Measurements from ENCODE around the gene FARS2.

- TF ChIP-seq, protein P1, sequence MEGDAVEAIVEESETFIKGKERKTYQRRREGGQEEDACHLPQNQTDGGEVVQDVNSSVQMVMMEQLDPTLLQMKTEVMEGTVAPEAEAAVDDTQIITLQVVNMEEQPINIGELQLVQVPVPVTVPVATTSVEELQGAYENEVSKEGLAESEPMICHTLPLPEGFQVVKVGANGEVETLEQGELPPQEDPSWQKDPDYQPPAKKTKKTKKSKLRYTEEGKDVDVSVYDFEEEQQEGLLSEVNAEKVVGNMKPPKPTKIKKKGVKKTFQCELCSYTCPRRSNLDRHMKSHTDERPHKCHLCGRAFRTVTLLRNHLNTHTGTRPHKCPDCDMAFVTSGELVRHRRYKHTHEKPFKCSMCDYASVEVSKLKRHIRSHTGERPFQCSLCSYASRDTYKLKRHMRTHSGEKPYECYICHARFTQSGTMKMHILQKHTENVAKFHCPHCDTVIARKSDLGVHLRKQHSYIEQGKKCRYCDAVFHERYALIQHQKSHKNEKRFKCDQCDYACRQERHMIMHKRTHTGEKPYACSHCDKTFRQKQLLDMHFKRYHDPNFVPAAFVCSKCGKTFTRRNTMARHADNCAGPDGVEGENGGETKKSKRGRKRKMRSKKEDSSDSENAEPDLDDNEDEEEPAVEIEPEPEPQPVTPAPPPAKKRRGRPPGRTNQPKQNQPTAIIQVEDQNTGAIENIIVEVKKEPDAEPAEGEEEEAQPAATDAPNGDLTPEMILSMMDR (IDR thresholded peaks at IDR 0.05 in 8 of 11, conservative IDR thresholded peaks at IDR 0.05 in 3 of 11): no peak
- TF ChIP-seq POLR2A (IDR thresholded peaks at IDR 0.05) (no peak), POLR2AphosphoS5 (IDR thresholded peaks at IDR 0.05) (no peak)
Measured at GRCh38 chr6:5462856-5463255, 201.5 kb downstream of the FARS2 start.

All from spleen (tissue), 7 donors.